Breast epithelium (tissue), 4 donors: ENCODE data around the gene GPR35. TPM values are rescaled to one million over a fixed set of nuclear protein-coding genes. Genes with fewer than 3 reads are reported as not detected.

Experiments
- DNase-seq, 2 donors: peaks; one replicate each; pipeline ENCODE4 v3.0.0-alpha.2; 2019; ENCODE audit warnings: low spot score in 2 of 2
- H3K27ac ChIP-seq, 2 donors: fragments of 200-600 bp; sonication (generic) in 1 of 2; one replicate each; pipeline ENCODE4 v1.5.1; 2016 to 2019; ENCODE audit warnings: mild to moderate bottlenecking in 1 of 2
- H3K27me3 ChIP-seq, 2 donors: fragments of 200-600 bp; sonication (generic) in 1 of 2; one replicate each; pipeline versions ENCODE4 v1.5.1 to v1.6.0; 2017 to 2019; ENCODE audit warnings: control low read depth in 1 of 2, mild to moderate bottlenecking in 1 of 2
- H3K36me3 ChIP-seq: fragments of 200-600 bp; one replicate; pipeline ENCODE4 v1.5.1; 2019
- H3K4me1 ChIP-seq, 2 donors: fragments of 200-600 bp; sonication (generic); one replicate each; pipeline ENCODE4 v1.5.1; 2016 to 2019; ENCODE audit warnings: control low read depth in 1 of 2
- H3K4me3 ChIP-seq, 3 donors: fragments of 200-600 bp; sonication (generic); 1 replicate in 2 of 3; 2 replicates in 1 of 3; pipeline ENCODE4 v1.5.1; 2016 to 2019; ENCODE audit warnings: mild to moderate bottlenecking in 3 of 3, moderate library complexity in 2 of 3
- H3K9me3 ChIP-seq, 2 donors: fragments of 200-600 bp; sonication (generic) in 1 of 2; one replicate each; pipeline ENCODE4 v1.5.1; 2016 to 2019; ENCODE audit warnings: control low read depth in 1 of 2
- POLR2A ChIP-seq: fragments of 450-650 bp; IDR thresholded peaks from one replicate; pipeline ENCODE4 v1.6.1; 2016; ENCODE audit warnings: antibody characterized with exemption, mild to moderate bottlenecking, moderate library complexity
- POLR2AphosphoS5 ChIP-seq, 3 donors: sonication (generic); formaldehyde crosslinking; IDR thresholded peaks; one replicate each; pipeline ENCODE4 v1.6.1; 2017; ENCODE audit warnings: antibody characterized with exemption in 3 of 3
- intact Hi-C: fragments of 100-400 bp; cut with DNase I; formaldehyde crosslinking; loops from one replicate; pipeline ENCODE4 v1.15.1; 2023; ENCODE audit warnings: low total_unique reads
- total RNA-seq, 3 donors: library from RNA; depleted of rRNA; stranded (reverse); fragments of >200 nt; gene quantifications; one replicate each; pipeline ENCODE4 v1.1.0, GENCODE V29; 2016
- TF ChIP-seq, protein P1 (sequence below), 3 donors: fragments of 450-650 bp; IDR thresholded peaks; one replicate each; pipeline ENCODE4 v1.5.1; 2016 to 2017; ENCODE audit warnings: antibody characterized with exemption in 3 of 3, mild to moderate bottlenecking in 3 of 3, moderate library complexity in 3 of 3

The GPR35 gene
- total RNA-seq, 3 donors from 2014 or later: 1.6 to 4.7 (median 2.6) TPM

DNA sequence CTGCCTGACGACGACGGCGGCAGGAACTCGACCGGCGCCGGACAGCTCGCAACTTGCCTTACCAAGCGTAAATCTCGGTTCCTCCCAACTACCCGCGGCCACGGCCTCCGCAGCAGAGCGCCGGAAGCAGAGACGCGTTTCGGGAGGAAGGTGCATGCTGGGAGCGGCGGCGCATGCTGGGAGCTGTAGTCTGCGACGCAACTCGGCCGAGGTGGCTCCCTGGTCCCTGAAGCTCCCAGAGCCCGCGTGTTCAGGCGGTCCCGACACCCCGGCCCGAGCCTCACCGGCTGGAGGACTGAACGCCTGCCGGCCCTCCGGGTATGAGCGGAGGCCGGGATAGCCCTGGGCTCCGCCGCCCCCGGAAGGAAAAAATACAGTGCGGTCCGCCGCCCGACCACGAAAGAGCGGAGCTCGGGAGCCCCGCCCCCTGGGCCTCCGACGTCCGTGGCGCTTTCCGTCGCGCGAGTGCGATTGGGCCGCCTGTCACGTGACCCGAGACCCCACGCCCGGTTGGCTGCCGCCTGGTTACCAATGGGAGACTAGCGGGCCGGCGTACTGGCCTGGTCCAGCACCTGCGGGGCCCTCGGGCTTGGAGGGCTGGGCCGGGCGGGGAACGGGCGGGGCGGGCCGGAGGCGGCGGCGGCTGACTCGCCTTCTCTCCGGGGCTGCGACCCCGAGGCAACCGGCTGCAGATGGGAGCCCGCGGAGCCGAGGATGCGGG is 38.9 kb upstream of the GPR35 start, which contains the start of gene CAPN10:
Gene CAPN10, plus strand, starts transcription at position 537 of the 721 bp plus-strand sequence. Its CDS starts 178 bp downstream, at position 715.
- intact Hi-C loops: no loop called here
- TF ChIP-seq, protein P1, sequence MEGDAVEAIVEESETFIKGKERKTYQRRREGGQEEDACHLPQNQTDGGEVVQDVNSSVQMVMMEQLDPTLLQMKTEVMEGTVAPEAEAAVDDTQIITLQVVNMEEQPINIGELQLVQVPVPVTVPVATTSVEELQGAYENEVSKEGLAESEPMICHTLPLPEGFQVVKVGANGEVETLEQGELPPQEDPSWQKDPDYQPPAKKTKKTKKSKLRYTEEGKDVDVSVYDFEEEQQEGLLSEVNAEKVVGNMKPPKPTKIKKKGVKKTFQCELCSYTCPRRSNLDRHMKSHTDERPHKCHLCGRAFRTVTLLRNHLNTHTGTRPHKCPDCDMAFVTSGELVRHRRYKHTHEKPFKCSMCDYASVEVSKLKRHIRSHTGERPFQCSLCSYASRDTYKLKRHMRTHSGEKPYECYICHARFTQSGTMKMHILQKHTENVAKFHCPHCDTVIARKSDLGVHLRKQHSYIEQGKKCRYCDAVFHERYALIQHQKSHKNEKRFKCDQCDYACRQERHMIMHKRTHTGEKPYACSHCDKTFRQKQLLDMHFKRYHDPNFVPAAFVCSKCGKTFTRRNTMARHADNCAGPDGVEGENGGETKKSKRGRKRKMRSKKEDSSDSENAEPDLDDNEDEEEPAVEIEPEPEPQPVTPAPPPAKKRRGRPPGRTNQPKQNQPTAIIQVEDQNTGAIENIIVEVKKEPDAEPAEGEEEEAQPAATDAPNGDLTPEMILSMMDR (IDR thresholded peaks at IDR 0.05): no peak
- peak in 2 of 3 donors; percentile 71 to 86 for TF ChIP-seq POLR2AphosphoS5 (IDR thresholded peaks at IDR 0.05)
- TF ChIP-seq POLR2A: no peak

GRCh38 chr2:240586919-240587800 is 38.1 kb upstream of the GPR35 start:
- Histone ChIP-seq H3K27me3 (no peaks in the 10 kb centered on the region), H3K9me3 (no peaks in the 10 kb centered on the region), H3K27ac (peak overlapping the region; percentile 93 to 98), H3K4me1 (peaks cover 22 to 24% of the 10 kb centered on the region in 2 donors), H3K4me3 (peak overlapping the region; percentile 84 to 97 (median 87)), H3K36me3 (no peaks in the 10 kb centered on the region)
- intact Hi-C loops: no loop called here
- TF ChIP-seq POLR2AphosphoS5 (IDR thresholded peaks at IDR 0.05) (no peak), POLR2A (no peak)
- TF ChIP-seq, protein P1 (IDR thresholded peaks at IDR 0.05): no peak
- DNase-seq: no peak

More for the DNA sequence above, 38.9 kb upstream of the GPR35 start, which contains the start of gene CAPN10:
- H3K9me3 ChIP-seq: no peaks in the 10 kb centered on the region
- H3K4me1 ChIP-seq: peaks cover 22 to 24% of the 10 kb centered on the region in 2 donors
- no peaks in the 10 kb centered on the region for H3K36me3 ChIP-seq
- H3K27ac ChIP-seq: peak within 1 kb of the TSS; percentile 93 to 98
- no peaks in the 10 kb centered on the region for H3K27me3 ChIP-seq
- H3K4me3 ChIP-seq: peak within 1 kb of the TSS; percentile 84 to 97 (median 87)
- peak; percentile 97 to 98 for DNase-seq

DNA sequence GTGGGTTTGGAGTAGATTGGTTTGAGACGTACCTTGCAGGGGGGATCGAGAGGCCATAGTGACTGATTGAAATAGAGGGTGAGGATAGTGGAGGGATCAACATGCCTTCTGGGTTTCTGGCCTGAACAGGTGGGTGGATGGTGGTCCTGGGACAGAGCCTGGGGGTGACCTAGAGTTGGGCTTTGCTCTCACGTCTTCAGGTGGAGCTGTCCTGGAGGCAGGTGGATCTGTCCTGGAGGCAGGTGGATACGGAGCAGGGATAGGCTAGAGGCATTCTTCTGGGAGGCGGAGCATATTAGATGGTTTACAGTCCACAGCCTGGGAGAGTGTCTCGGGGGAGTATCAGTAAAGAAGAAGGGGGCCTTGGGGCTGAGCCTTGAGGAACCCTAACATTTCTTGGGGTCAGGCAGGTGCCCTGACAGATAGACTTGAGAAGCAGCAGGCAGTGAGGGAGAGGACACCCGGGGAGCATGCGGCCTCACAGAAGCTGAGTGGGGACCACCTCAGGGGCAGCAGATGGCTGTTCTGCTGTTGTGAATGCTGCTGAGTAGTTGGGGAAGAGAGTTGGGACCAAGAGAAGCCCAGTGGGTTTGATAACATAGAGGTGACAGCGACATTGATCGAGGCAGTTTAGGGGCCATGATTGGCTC is 37.1 kb upstream of the GPR35 start:
- TF ChIP-seq, protein P1 (IDR thresholded peaks at IDR 0.05): no peak
- TF ChIP-seq POLR2A (no peak), POLR2AphosphoS5 (IDR thresholded peaks at IDR 0.05) (no peak)
- Histone ChIP-seq H3K27ac (no peak overlapping the region), H3K27me3 (no peaks in the 10 kb centered on the region), H3K4me1 (peaks cover 22 to 24% of the 10 kb centered on the region in 2 donors), H3K4me3 (peak overlapping the region in 2 of 3 donors; percentile 87 to 97), H3K9me3 (no peaks in the 10 kb centered on the region), H3K36me3 (no peaks in the 10 kb centered on the region)
- DNase-seq: no peak
- intact Hi-C loops: no loop called here

GRCh38 chr2:240588669-240589068 is 36.6 kb upstream of the GPR35 start:
- H3K4me3 ChIP-seq: no peak overlapping the region

More at GRCh38 chr2:240588669-240589068, 36.6 kb upstream of the GPR35 start:
- Histone ChIP-seq H3K27me3 (no peaks in the 10 kb centered on the region), H3K9me3 (no peaks in the 10 kb centered on the region), H3K36me3 (no peaks in the 10 kb centered on the region), H3K27ac (no peak overlapping the region), H3K4me1 (peaks cover 22 to 24% of the 10 kb centered on the region in 2 donors)
- DNase-seq: no peak
- TF ChIP-seq POLR2AphosphoS5 (IDR thresholded peaks at IDR 0.05): no peak
- TF ChIP-seq, protein P1 (IDR thresholded peaks at IDR 0.05): no peak
- no peak for TF ChIP-seq POLR2A
- intact Hi-C loops: no loop called here
